ENCODE measurements around the gene TMEM175. TPM values are rescaled to one million over a fixed set of nuclear protein-coding genes. Genes with fewer than 3 reads are reported as not detected.

Gene TMEM175
- total and polyA plus RNA-seq, 7 donors, result 4.6 to 42.6 (median 30.5) TPM

DNA sequence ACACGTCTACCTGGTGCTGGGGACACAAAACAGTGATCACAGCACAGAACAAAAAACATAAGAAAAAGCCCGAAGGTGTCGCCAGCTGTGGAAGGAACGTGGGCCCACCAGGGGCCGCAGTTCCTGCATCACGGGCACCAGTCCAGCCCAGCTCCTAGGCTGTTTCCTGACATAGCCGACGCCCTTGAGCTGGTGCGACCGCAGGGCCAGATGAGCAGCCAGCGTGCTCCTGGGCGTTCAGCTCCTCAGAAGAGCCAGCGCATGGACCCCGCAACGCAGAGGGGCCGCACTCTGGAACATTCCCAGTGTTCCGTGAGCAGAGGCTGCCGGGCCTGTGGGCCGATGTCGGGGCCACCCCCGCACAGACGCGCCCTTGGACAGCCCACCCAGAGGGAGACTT lies 44.2 kb upstream of the TMEM175 start:
- no peak overlapping the region for H3K27ac ChIP-seq
- no peak overlapping the region for H3K4me3 ChIP-seq
- H3K36me3 ChIP-seq, result peaks cover 24 to 95% (median 46%) of the 10 kb centered on the region in 4 donors
- no peaks in the 10 kb centered on the region for H3K9me3 ChIP-seq
- no peaks in the 10 kb centered on the region for H3K4me1 ChIP-seq
- TF ChIP-seq POLR2A (IDR thresholded peaks at IDR 0.05) (no peak), CTCF (IDR thresholded peaks at IDR 0.05) (no peak), EP300 (IDR thresholded peaks at IDR 0.05) (no peak), POLR2AphosphoS5 (IDR thresholded peaks at IDR 0.05) (no peak)
- 97% methylated on average over 23 of the region's 23 CpGs for WGBS, 2 donors
- H3K27me3 ChIP-seq, result no peaks in the 10 kb centered on the region
- intact Hi-C loops (cut with DNase I), result no loop called here
- no peak for DNase-seq

GRCh38 chr4:889516-889915 lies 42.7 kb upstream of the TMEM175 start:
- no peak for DNase-seq
- no peaks in the 10 kb centered on the region for H3K4me1 ChIP-seq
- H3K9me3 ChIP-seq, result no peaks in the 10 kb centered on the region
- intact Hi-C loops (cut with DNase I), result no loop called here
- H3K27ac ChIP-seq, result no peak overlapping the region
- TF ChIP-seq POLR2A (IDR thresholded peaks at IDR 0.05) (no peak), EP300 (IDR thresholded peaks at IDR 0.05) (no peak), POLR2AphosphoS5 (IDR thresholded peaks at IDR 0.05) (no peak), CTCF (IDR thresholded peaks at IDR 0.05) (no peak)
- 97 to 98% methylated on average over 16 of the region's 16 CpGs for WGBS, 2 donors
- peaks cover 20 to 95% (median 45%) of the 10 kb centered on the region in 4 donors for H3K36me3 ChIP-seq
- no peaks in the 10 kb centered on the region for H3K27me3 ChIP-seq
- no peak overlapping the region for H3K4me3 ChIP-seq

DNA sequence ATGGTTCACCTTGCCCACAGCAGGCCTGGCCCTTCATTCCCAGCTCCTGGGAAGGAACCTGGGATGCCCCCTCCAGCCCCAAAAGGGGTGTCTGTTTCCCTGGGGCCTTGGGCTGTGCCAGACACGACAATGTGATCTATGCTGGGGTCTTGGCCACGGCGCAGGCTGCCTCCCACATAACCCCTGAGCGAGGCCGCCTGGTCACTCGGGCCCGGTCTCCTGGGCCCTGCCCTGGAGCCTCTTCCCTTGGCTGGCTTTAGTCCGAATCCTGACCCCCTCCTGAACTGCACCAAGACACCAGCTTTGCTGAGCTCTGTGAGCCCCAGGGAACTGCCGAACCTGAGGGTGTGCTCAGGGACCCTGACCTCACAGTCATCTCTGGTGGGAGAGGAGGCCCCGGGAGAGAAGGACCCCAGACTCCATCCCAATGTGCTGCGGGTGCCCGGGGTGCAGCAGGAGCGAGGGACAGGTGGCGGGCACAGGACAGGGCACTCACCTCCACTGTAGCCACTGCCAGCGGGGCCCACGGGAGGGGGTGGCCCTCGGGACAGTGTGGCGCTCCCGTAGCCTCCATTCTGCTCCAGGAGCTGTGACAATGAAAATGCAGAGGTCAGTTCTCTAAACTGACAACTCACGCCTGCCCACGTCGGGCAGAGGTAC lies 42.1 kb upstream of the TMEM175 start:
- Histone ChIP-seq H3K4me3 (no peak overlapping the region), H3K36me3 (peaks cover 20 to 94% (median 45%) of the 10 kb centered on the region in 4 donors), H3K27me3 (no peaks in the 10 kb centered on the region), H3K27ac (no peak overlapping the region), H3K4me1 (no peaks in the 10 kb centered on the region), H3K9me3 (no peaks in the 10 kb centered on the region)
- TF ChIP-seq POLR2AphosphoS5 (IDR thresholded peaks at IDR 0.05) (no peak), CTCF (IDR thresholded peaks at IDR 0.05) (no peak)
- 96 to 97% methylated on average over 22 of the region's 22 CpGs for WGBS, 2 donors
- intact Hi-C loops (cut with DNase I), result no loop called here
- DNase-seq, result no peak

GRCh38 chr4:891747-892146 lies 40.5 kb upstream of the TMEM175 start:
- intact Hi-C loops (cut with DNase I), result no loop called here
- no peak for TF ChIP-seq EP300 (IDR thresholded peaks at IDR 0.05)
- no peak for TF ChIP-seq CTCF (IDR thresholded peaks at IDR 0.05)
- no peak for TF ChIP-seq POLR2AphosphoS5 (IDR thresholded peaks at IDR 0.05)
- TF ChIP-seq POLR2A (IDR thresholded peaks at IDR 0.05), result no peak
- H3K4me3 ChIP-seq, result no peak overlapping the region
- no peak overlapping the region for H3K27ac ChIP-seq
- WGBS, 2 donors, result 93% methylated on average over 10 of the region's 10 CpGs
- peaks cover 20 to 94% (median 48%) of the 10 kb centered on the region in 4 donors for H3K36me3 ChIP-seq
- no peaks in the 10 kb centered on the region for H3K27me3 ChIP-seq
- no peak for DNase-seq
- no peaks in the 10 kb centered on the region for H3K4me1 ChIP-seq
- H3K9me3 ChIP-seq, result no peaks in the 10 kb centered on the region

- TF ChIP-seq CTCF (IDR thresholded peaks at IDR 0.05) (no peak), POLR2A (IDR thresholded peaks at IDR 0.05) (no peak), EP300 (IDR thresholded peaks at IDR 0.05) (no peak), POLR2AphosphoS5 (IDR thresholded peaks at IDR 0.05) (no peak)
- Histone ChIP-seq H3K4me1 (no peaks in the 10 kb centered on the region), H3K27ac (no peak overlapping the region), H3K27me3 (no peaks in the 10 kb centered on the region), H3K36me3 (peaks cover 20 to 97% (median 49%) of the 10 kb centered on the region in 4 donors), H3K4me3 (no peak overlapping the region), H3K9me3 (no peaks in the 10 kb centered on the region)
- 97 to 98% methylated on average over 10 of the region's 10 CpGs for WGBS, 2 donors
- intact Hi-C loops (cut with DNase I), result no loop called here
- DNase-seq, result no peak
These were observed 39.5 kb upstream of the TMEM175 start for GRCh38 chr4:892780-893179.
